ENCODE measurements around the gene SCAMP3.
"Not testable (repeated sequence)": the region's sequence is repeated elsewhere in the genome, so short reads cannot be mapped to it uniquely, and the experiment has no call there.

The SCAMP3 gene

DNA sequence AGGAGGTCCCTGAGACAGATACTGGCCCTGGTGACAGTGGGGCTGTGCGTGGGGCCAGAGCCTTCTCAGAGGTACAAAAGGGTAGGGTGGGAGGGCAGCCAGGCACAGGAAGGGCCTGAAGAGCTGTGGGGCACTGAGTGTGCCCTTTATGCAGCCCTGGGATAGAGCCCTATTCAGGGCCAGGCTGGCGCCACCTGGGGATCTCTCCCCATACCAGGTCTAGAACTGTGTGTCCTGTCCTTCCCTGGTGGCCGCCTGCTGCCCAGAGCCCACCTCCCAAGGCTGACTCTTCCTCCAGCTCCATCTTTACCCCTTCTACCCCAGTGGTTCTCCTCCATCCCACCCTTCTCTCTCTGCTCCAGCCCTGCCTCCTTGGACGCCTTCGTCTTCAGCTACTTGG is 28.7 kb downstream of the SCAMP3 start:
- H3K9ac ChIP-seq (ENCODE audit: low read length); H3K4me3 ChIP-seq (ENCODE audit: insufficient read depth in 1 of 2, low read depth in 1 of 2, low read length in 2 of 2); H3K14ac ChIP-seq (ENCODE audit: low read length in 2 of 2); H3K4ac ChIP-seq (ENCODE audit: low read depth in 1 of 2, low read length in 2 of 2); H3K27ac ChIP-seq (ENCODE audit: low read length, poor library complexity, severe bottlenecking); H2BK5ac ChIP-seq (ENCODE audit: low read depth, low read length, poor library complexity, severe bottlenecking); H3K27me3 ChIP-seq (ENCODE audit: control insufficient read depth in 1 of 2, insufficient read depth in 1 of 2, low read length in 2 of 2); DNase-seq; H2AFZ ChIP-seq (ENCODE audit: low read depth, low read length); H2BK15ac ChIP-seq (ENCODE audit: low read depth, poor library complexity, severe bottlenecking); H2BK120ac ChIP-seq (ENCODE audit: low read depth, low read length); H3K23ac ChIP-seq (ENCODE audit: low read length in 2 of 2); H3K4me2 ChIP-seq (ENCODE audit: low read length, poor library complexity, severe bottlenecking); H2BK12ac ChIP-seq (ENCODE audit: low read length in 2 of 2); H3K79me1 ChIP-seq (replicated peaks; ENCODE audit: low read length, poor library complexity, severe bottlenecking); H4K8ac ChIP-seq (ENCODE audit: low read length); H2AK5ac ChIP-seq (ENCODE audit: low read length, severe bottlenecking); H4K91ac ChIP-seq (ENCODE audit: low read length); H3K9me3 ChIP-seq (ENCODE audit: control insufficient read depth, low read length); H3K4me1 ChIP-seq (ENCODE audit: control insufficient read depth, insufficient read depth, low read depth, low read length); H3K18ac ChIP-seq (ENCODE audit: low read depth in 1 of 2, low read length in 2 of 2): not testable (repeated sequence)
- WGBS, result 86% methylated on average over 1 of the region's 5 CpGs
- H3K36me3 ChIP-seq (ENCODE audit: control insufficient read depth in 1 of 2, insufficient read depth in 2 of 2, low read depth in 1 of 2, low read length in 2 of 2), result peaks cover 27% of the 10 kb centered on the region in 2 experiments

DNA sequence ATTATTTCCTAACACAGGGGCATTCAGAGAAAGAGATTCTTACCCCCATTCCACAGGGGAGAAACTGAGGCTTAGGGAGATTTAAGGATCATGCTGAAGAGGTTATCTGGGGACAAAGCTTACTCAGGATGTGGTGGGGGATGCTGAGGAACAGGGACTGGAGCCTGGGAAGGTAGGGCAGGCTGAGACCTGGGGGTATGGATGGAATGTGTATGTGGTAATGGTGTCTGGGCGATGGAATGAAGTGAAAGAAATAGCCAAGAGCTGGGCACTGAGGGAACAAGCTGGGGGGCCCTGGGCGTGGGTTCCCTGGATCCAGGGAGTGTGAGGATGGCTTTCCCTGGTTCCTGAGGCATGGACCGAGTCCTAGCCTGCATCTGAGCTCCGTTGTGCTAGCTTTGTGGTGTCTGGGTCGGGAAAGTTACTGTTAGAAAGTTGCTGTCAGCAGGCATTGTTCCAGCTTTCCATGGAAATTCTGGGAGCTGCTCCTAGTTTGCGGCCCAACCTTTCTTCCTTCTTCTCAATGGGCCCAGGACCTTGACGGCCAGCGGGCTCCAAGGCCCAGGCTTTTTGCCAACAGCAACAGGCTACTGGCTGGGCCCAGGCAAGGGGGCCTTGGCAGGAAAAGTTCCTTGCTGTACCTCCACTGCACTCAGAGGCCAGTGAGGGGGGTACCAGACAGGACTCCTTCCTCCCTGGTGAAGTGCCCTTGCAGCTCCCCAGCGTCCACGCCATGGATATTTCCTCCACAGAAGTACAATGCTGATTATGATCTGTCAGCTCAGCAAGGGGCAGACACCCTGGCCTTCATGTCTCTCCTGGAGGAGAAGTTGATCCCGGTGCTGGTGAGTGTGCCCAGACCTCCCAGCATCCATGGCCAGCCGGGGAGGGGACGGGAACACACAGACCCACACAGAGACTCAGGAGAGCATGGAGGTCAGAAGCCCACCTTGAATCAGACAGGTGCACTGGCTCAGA is 29.9 kb downstream of the SCAMP3 start:
- not testable (repeated sequence) for H2AK5ac ChIP-seq (ENCODE audit: low read length, severe bottlenecking); H2BK15ac ChIP-seq (ENCODE audit: low read depth, poor library complexity, severe bottlenecking); H4K8ac ChIP-seq (ENCODE audit: low read length); DNase-seq; H3K4me2 ChIP-seq (ENCODE audit: low read length, poor library complexity, severe bottlenecking); H3K4ac ChIP-seq (ENCODE audit: low read depth in 1 of 2, low read length in 2 of 2); H2BK120ac ChIP-seq (ENCODE audit: low read depth, low read length); H3K18ac ChIP-seq (ENCODE audit: low read depth in 1 of 2, low read length in 2 of 2); H3K4me1 ChIP-seq (ENCODE audit: control insufficient read depth, insufficient read depth, low read depth, low read length); H4K91ac ChIP-seq (ENCODE audit: low read length); H3K79me1 ChIP-seq (replicated peaks; ENCODE audit: low read length, poor library complexity, severe bottlenecking); H3K9ac ChIP-seq (ENCODE audit: low read length); H2BK12ac ChIP-seq (ENCODE audit: low read length in 2 of 2); H3K27me3 ChIP-seq (ENCODE audit: control insufficient read depth in 1 of 2, insufficient read depth in 1 of 2, low read length in 2 of 2); H2AFZ ChIP-seq (ENCODE audit: low read depth, low read length); H3K4me3 ChIP-seq (ENCODE audit: insufficient read depth in 1 of 2, low read depth in 1 of 2, low read length in 2 of 2); H3K9me3 ChIP-seq (ENCODE audit: control insufficient read depth, low read length); H3K14ac ChIP-seq (ENCODE audit: low read length in 2 of 2); H3K23ac ChIP-seq (ENCODE audit: low read length in 2 of 2)
- WGBS, result 87% methylated on average over 12 of the region's 13 CpGs
- Histone ChIP-seq H3K27ac (ENCODE audit: low read length, poor library complexity, severe bottlenecking) (peak overlapping the region; percentile 60), H2BK5ac (ENCODE audit: low read depth, low read length, poor library complexity, severe bottlenecking) (peak overlapping the region; percentile 31), H3K36me3 (ENCODE audit: control insufficient read depth in 1 of 2, insufficient read depth in 2 of 2, low read depth in 1 of 2, low read length in 2 of 2) (peaks cover 19 to 22% of the 10 kb centered on the region in 2 experiments)

DNA sequence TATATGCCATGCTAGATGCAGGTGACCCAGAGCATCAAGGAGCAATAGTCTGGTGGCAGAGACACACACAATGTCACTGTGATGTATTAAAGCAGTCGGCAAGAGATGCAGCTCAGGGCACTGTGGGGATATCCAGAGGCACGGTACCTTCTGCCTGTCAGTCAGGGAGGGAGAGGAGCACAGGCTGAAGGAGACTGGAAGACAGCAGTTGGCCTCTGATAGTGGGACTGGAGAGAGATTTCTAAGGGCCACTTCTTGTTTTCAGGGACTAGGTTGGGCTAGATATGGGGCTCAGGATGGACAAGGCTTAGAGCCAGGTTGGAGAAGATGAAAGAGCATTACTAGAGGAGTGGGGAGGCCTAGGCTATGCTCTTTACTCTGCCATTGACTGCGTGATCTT is 30.9 kb downstream of the SCAMP3 start:
- not testable (repeated sequence) for H2BK12ac ChIP-seq (ENCODE audit: low read length in 2 of 2)
- 45% methylated on average over 3 of the region's 3 CpGs for WGBS

DNA sequence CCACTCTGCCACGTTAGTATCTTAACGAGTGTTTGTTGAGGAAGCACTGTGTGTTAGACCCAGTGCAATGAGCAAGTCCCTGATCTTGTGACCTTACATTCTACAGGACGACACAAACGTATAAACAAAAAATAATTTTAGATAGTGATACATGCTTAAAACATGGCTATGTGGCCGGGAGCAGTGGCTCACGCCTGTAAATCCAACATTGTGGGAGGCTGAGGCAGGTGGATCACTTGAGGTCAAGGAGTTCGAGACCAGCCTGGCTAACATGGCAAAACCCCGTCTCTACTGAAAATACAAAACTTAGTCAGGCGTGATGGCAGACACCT is 34.1 kb downstream of the SCAMP3 start:
- no peak overlapping the region for H2BK15ac ChIP-seq (ENCODE audit: low read depth, poor library complexity, severe bottlenecking)
- peak overlapping the region; percentile 86 for H4K8ac ChIP-seq (ENCODE audit: low read length)
- peaks cover 2% of the 10 kb centered on the region for H3K79me1 ChIP-seq (replicated peaks; ENCODE audit: low read length, poor library complexity, severe bottlenecking)
- no peak overlapping the region for H3K23ac ChIP-seq (ENCODE audit: low read length in 2 of 2)
- H3K4me1 ChIP-seq (ENCODE audit: control insufficient read depth, insufficient read depth, low read depth, low read length), result peaks cover 19% of the 10 kb centered on the region
- H3K4me3 ChIP-seq (ENCODE audit: insufficient read depth in 1 of 2, low read depth in 1 of 2, low read length in 2 of 2), result peak overlapping the region in 1 of 2 experiments; percentile 85
- no peak overlapping the region for H2AFZ ChIP-seq (ENCODE audit: low read depth, low read length)
- WGBS, result 47% methylated on average over 7 of the region's 9 CpGs
- H3K4me2 ChIP-seq (ENCODE audit: low read length, poor library complexity, severe bottlenecking), result peak overlapping the region; percentile 64
- peak overlapping the region; percentile 45 for H2AK5ac ChIP-seq (ENCODE audit: low read length, severe bottlenecking)
- H2BK12ac ChIP-seq (ENCODE audit: low read length in 2 of 2), result no peak overlapping the region
- peak overlapping the region; percentile 59 for H3K27ac ChIP-seq (ENCODE audit: low read length, poor library complexity, severe bottlenecking)
- no peak overlapping the region for H3K14ac ChIP-seq (ENCODE audit: low read length in 2 of 2)
- H3K36me3 ChIP-seq (ENCODE audit: control insufficient read depth in 1 of 2, insufficient read depth in 2 of 2, low read depth in 1 of 2, low read length in 2 of 2), result peaks cover 0 to 3% of the 10 kb centered on the region in 2 experiments
- peak overlapping the region; percentile 95 for H3K9ac ChIP-seq (ENCODE audit: low read length)
- H2BK120ac ChIP-seq (ENCODE audit: low read depth, low read length), result no peak overlapping the region
- no peak overlapping the region for H2BK5ac ChIP-seq (ENCODE audit: low read depth, low read length, poor library complexity, severe bottlenecking)
- H3K27me3 ChIP-seq (ENCODE audit: control insufficient read depth in 1 of 2, insufficient read depth in 1 of 2, low read length in 2 of 2), result no peaks in the 10 kb centered on the region
- H3K18ac ChIP-seq (ENCODE audit: low read depth in 1 of 2, low read length in 2 of 2), result peak overlapping the region in 1 of 2 experiments; percentile 46
- H4K91ac ChIP-seq (ENCODE audit: low read length), result peak overlapping the region; percentile 89
- DNase-seq, result no peak
- H3K9me3 ChIP-seq (ENCODE audit: control insufficient read depth, low read length), result no peaks in the 10 kb centered on the region
- peak overlapping the region; percentile 12 to 39 for H3K4ac ChIP-seq (ENCODE audit: low read depth in 1 of 2, low read length in 2 of 2)

More for the DNA sequence above, 30.9 kb downstream of the SCAMP3 start:
- not testable (repeated sequence) for H3K27ac ChIP-seq (ENCODE audit: low read length, poor library complexity, severe bottlenecking); H3K18ac ChIP-seq (ENCODE audit: low read depth in 1 of 2, low read length in 2 of 2); H2BK5ac ChIP-seq (ENCODE audit: low read depth, low read length, poor library complexity, severe bottlenecking); H3K9ac ChIP-seq (ENCODE audit: low read length); DNase-seq; H3K14ac ChIP-seq (ENCODE audit: low read length in 2 of 2); H3K4me3 ChIP-seq (ENCODE audit: insufficient read depth in 1 of 2, low read depth in 1 of 2, low read length in 2 of 2); H3K9me3 ChIP-seq (ENCODE audit: control insufficient read depth, low read length); H2BK120ac ChIP-seq (ENCODE audit: low read depth, low read length); H3K4me2 ChIP-seq (ENCODE audit: low read length, poor library complexity, severe bottlenecking); H3K23ac ChIP-seq (ENCODE audit: low read length in 2 of 2); H3K4me1 ChIP-seq (ENCODE audit: control insufficient read depth, insufficient read depth, low read depth, low read length); H4K8ac ChIP-seq (ENCODE audit: low read length); H3K79me1 ChIP-seq (replicated peaks; ENCODE audit: low read length, poor library complexity, severe bottlenecking); H3K27me3 ChIP-seq (ENCODE audit: control insufficient read depth in 1 of 2, insufficient read depth in 1 of 2, low read length in 2 of 2); H2AFZ ChIP-seq (ENCODE audit: low read depth, low read length); H2AK5ac ChIP-seq (ENCODE audit: low read length, severe bottlenecking); H3K4ac ChIP-seq (ENCODE audit: low read depth in 1 of 2, low read length in 2 of 2); H2BK15ac ChIP-seq (ENCODE audit: low read depth, poor library complexity, severe bottlenecking)
- peak overlapping the region; percentile 34 for H4K91ac ChIP-seq (ENCODE audit: low read length)
- H3K36me3 ChIP-seq (ENCODE audit: control insufficient read depth in 1 of 2, insufficient read depth in 2 of 2, low read depth in 1 of 2, low read length in 2 of 2), result peaks cover 9 to 14% of the 10 kb centered on the region in 2 experiments

Data from mesenchymal stem cell (in vitro differentiated cells and primary cell).